KG1 (cell line): ENCODE results near the gene ELMO3.

Experiments used
- DNase-seq: peaks from one replicate; lab custom pipeline; 2025; lab: John Stamatoyannopoulos, UW

The ELMO3 gene, protein sequence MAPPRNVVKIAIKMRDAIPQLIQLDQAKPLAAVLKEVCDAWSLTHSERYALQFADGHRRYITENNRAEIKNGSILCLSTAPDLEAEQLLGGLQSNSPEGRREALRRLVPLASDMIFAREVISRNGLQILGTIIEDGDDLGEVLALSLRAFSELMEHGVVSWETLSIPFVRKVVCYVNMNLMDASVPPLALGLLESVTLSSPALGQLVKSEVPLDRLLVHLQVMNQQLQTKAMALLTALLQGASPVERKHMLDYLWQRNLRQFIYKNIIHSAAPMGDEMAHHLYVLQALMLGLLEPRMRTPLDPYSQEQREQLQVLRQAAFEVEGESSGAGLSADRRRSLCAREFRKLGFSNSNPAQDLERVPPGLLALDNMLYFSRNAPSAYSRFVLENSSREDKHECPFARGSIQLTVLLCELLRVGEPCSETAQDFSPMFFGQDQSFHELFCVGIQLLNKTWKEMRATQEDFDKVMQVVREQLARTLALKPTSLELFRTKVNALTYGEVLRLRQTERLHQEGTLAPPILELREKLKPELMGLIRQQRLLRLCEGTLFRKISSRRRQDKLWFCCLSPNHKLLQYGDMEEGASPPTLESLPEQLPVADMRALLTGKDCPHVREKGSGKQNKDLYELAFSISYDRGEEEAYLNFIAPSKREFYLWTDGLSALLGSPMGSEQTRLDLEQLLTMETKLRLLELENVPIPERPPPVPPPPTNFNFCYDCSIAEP

GRCh38 chr16:67199011-67199807, at the start of gene ELMO3:
TSS of gene ELMO3 (plus strand) at chr16:67199131. CDS start at chr16:67199327, 196 bp downstream.
- DNase-seq, result no peak

DNA sequence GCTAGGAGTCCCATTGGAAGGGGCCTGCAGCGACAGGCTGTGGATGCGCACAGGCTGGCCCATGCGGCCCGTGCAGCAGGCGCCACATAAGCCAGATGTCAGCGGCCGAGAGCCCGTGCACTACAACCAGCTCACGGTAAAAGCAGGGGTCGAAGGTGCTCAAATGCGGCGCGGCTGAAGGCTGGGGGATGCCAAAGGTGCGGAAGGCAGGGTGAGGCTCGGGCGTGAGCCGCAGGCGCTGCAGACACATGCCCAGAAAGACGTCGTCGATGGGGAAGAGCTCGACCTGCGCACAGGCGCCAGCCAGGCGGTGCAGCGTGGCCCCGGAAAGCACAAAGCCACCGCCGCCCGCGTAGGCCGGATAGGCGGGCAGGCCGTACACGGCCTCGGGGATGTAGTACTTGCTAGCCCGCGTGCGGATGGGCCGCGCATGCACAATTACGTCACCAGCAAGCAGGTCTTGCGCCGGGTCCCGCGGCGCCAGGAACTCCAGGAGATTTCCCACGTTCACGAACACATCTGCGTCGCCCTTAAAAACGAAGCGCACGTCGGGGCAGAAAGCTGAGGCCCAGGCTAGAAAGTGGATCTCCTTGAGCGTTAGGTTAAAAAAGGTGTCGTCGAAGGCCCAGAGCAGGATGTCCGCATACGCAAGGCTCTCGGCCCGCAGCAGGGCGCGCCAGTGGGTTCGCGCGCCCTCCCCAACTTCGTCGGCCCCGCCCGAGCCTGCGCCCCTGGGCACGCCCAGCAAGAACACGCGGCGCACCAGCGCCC, 49.5 kb upstream of the ELMO3 start:
- no peak for DNase-seq

DNA sequence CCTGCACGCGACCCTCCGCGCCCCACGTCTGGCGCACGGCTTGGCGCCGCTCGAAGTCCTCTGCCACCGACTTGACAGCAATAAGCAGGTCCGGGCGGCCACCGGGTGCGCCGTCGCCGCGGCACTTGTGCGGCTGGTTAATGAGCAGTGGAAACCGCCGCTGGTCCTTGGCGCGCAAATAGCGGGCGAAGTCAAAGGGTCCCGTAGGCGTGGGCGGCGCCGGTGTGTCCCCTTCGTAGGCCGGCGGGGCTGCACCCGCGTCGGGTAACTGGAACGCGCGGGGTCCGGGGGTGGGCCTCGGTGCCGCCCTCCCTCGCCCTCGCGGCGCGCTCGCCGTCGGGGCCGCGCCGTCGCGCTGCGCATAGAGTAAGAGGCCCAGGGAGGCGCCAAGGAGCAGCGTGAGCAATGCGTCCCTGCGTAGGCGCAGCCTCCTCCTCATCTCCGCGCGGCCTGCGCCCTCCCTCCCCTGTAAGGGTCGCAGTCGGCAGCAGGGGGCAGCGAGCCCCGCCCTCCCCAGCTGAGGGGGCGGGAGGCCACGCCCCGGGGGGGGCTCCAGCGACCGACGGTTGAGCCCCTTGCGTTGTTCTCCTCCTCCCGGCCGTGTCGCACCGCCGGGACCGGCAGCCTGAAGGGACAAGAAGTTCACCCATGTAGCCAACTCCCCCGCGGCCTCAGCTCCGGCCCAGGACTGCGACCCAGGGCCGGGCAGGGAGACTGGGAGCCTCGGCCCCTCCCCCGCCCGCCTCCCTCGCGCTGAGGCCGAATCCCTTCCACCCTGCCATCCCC, 48.7 kb upstream of the ELMO3 start:
- no peak for DNase-seq

- DNase-seq, result no peak
Observed at GRCh38 chr16:67150833-67151396, 48.0 kb upstream of the ELMO3 start, which contains the start of gene B3GNT9. TSS of gene B3GNT9 (minus strand) at chr16:67150998. CDS start at chr16:67150485, 513 bp downstream.

- no peak for DNase-seq
Observed at GRCh38 chr16:67151431-67152097, 47.4 kb upstream of the ELMO3 start.

- DNase-seq, result no peak
Observed at GRCh38 chr16:67154578-67155294, 44.2 kb upstream of the ELMO3 start.

- DNase-seq, result peak; percentile 33
Observed at GRCh38 chr16:67155295-67156142, 43.4 kb upstream of the ELMO3 start.

GRCh38 chr16:67156143-67156844, 42.6 kb upstream of the ELMO3 start:
- DNase-seq, result no peak

DNA sequence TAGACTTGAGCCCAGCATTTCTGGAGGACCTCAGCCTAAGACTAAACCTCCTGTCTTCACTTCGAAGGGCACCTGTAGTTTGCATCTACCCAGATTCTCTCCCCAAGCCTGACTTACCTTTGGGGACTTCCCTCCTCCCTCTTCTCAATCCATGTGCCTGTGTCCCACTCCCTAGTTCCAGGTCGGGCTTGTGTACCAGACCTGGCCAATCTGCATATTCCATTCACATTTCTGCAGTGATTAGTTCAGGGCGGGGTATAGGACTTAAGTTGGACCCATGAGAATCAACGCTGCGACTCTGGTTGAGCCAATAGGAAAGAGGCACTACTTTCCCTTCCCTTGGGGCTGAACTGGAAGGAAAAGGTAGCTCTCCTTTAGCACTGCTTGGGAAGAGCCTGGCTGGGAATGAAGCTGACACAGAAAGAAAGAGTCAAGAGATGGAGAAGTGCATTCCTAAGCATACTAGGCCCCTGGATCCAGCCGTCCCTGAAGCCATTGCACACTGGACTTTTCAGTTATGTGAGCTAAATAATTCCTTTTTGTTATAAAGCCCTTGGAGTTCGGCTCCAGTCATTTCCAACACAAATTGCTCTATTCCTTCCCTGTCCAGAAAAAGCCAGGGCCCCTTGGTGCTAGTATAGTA, 41.7 kb upstream of the ELMO3 start:
- no peak for DNase-seq

DNA sequence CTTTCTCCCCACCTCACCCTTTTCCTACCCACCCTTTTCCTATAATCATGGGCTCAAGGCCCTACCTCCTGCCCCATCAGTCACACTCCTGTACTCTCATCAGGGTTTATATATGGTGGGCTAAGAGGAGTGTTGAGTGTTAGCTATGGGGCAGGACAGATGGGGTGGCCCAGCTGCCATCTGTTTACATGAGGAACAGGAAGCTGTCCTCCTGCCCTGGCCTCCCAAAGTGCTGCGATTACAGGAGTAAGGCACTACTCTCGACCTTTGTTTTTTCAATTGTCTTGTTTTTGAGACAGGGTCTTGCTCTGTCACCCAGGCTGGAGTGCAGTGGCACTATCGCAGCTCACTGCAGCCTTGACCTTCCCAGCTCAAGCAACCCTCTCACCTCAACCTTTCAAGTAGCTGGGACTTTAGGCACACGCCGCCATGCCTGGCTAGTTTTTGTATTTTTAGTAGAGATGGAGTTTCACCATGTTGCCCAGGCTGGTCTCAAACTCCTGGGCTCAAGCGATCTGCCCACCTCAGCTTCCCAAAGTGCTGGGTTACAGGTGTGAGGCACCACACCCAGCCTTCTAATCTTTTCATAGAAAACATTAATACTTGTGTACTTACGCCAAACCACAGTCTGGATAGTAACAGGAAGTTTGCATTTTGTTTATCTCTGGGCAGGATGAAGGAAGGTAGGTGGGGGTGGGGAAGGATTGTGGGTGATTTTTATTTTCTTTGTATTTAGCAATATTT, 40.9 kb upstream of the ELMO3 start:
- no peak for DNase-seq

- DNase-seq, result no peak
Observed at GRCh38 chr16:67158637-67159600, 40.0 kb upstream of the ELMO3 start.

- DNase-seq, result no peak
Observed at GRCh38 chr16:67161595-67162058, 37.3 kb upstream of the ELMO3 start.

DNA sequence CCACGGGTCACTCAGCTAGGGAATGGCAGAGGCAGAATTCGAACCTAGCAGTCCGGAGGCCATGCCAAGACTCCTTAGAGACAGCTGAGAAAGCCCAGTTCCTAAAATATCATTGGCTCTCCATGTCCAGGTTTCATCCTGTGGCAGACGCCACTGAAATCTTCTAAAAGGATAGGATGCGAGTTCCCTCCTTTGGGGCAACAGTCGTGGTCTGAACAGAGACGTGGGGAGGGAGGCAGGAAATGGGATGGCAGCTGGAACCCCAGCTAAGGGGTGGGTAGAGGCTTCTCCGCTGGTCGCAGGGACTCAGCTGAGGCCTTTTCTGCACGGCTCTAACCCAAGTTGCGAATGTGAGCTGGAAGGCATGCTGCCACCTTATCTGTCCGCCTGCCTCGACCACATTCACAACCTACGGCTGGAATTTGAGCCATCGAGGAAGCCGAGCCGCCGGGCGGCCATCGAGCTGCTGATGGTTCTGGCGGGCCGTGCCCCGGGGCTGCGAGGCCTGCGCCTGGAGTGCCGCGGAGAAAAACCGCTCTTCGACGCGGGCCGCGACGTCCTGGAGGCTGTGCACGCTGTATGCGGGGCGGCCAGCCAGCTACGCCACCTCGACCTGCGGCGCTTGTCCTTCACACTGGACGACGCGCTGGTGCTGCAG, 36.3 kb upstream of the ELMO3 start:
- DNase-seq, result no peak

GRCh38 chr16:67163164-67163998, 35.5 kb upstream of the ELMO3 start:
- no peak for DNase-seq
